ENCODE data around the gene ATP1B4. TPM values are rescaled to one million over a fixed set of nuclear protein-coding genes. Genes with fewer than 3 reads are reported as not detected.

Gene ATP1B4
- total RNA-seq, 1 donor from 2014 or later = 1.8 TPM

- Histone ChIP-seq H3K27ac (replicated peaks) (peak overlapping the region; percentile 23), H3K27me3 (ENCODE audit: low read depth) (no peaks in the 10 kb centered on the region), H3K4me3 (no peak overlapping the region), H3K9me3 (replicated peaks) (no peaks in the 10 kb centered on the region), H3K4me1 (peaks cover 8% of the 10 kb centered on the region), H3K36me3 (no peaks in the 10 kb centered on the region)
- no peak for TF ChIP-seq CTCF (IDR thresholded peaks at IDR 0.05; ENCODE audit: borderline replicate concordance)
- no peak for DNase-seq
- intact Hi-C loops (cut with micrococcal nuclease) = no loop called here
These were observed 66.4 kb downstream of the ATP1B4 start for GRCh38 chrX:120428309-120428708.

- Histone ChIP-seq H3K4me1 (peaks cover 8% of the 10 kb centered on the region), H3K9me3 (replicated peaks) (no peaks in the 10 kb centered on the region), H3K27ac (replicated peaks) (no peak overlapping the region), H3K4me3 (no peak overlapping the region), H3K27me3 (ENCODE audit: low read depth) (no peaks in the 10 kb centered on the region), H3K36me3 (no peaks in the 10 kb centered on the region)
- DNase-seq = no peak
- no peak for TF ChIP-seq CTCF (IDR thresholded peaks at IDR 0.05; ENCODE audit: borderline replicate concordance)
- intact Hi-C loops (cut with micrococcal nuclease) = no loop called here
These were observed 68.1 kb downstream of the ATP1B4 start for GRCh38 chrX:120429776-120430540.

Other genes with a start within 250 kb of the ATP1B4 start
- not detected for gene RHOXF1, start 246.2 kb upstream of the ATP1B4 start, total RNA-seq
- not detected for gene RHOXF2, start 203.5 kb upstream of the ATP1B4 start, total RNA-seq
- gene ZBTB33, start 111.3 kb upstream of the ATP1B4 start, total RNA-seq = 6.0 TPM
- 0.38 TPM for gene TMEM255A, start 50.6 kb upstream of the ATP1B4 start, total RNA-seq
- 54.7 TPM for gene LAMP2, start 107.2 kb downstream of the ATP1B4 start, total RNA-seq
- 18.9 TPM for gene CUL4B, start 198.9 kb downstream of the ATP1B4 start, total RNA-seq
- gene MCTS1, start 242.0 kb downstream of the ATP1B4 start, total RNA-seq = 32.6 TPM

Data from left ventricle myocardium inferior (tissue), 1 donor.